Activated CD8-positive, alpha-beta memory T cell treated with anti-CD3 and anti-CD28 coated beads for 48 hours (primary cell): ENCODE results near the gene SETDB2.

Experiments used
- DNase-seq, 3 experiments: peaks; one replicate each; pipeline ENCODE4 v3.0.0-alpha.2; 2020; ENCODE audit warnings: low read depth in 2 of 3, low spot score in 2 of 3

The SETDB2 gene

GRCh38 chr13:49532593-49532992, 88.5 kb downstream of the SETDB2 start:
- no peak for DNase-seq

- DNase-seq = no peak
Observed at GRCh38 chr13:49533011-49533410, 88.9 kb downstream of the SETDB2 start.

GRCh38 chr13:49533591-49534269, 89.7 kb downstream of the SETDB2 start:
- DNase-seq = no peak

GRCh38 chr13:49536144-49536873, 92.2 kb downstream of the SETDB2 start:
- DNase-seq = no peak

GRCh38 chr13:49538404-49538803, 94.3 kb downstream of the SETDB2 start:
- DNase-seq = no peak

GRCh38 chr13:49539313-49539712, 95.2 kb downstream of the SETDB2 start:
- no peak for DNase-seq

GRCh38 chr13:49539746-49540145, 95.7 kb downstream of the SETDB2 start:
- DNase-seq = no peak

- no peak for DNase-seq
Observed at GRCh38 chr13:49540552-49540951, 96.5 kb downstream of the SETDB2 start.

GRCh38 chr13:49543656-49544055, 99.6 kb downstream of the SETDB2 start:
- DNase-seq = no peak
